HG03045 (cell line): ENCODE measurements around the gene RNF14.
A peak's percentile ranks its signal among the peaks of the same experiment; 100 is the strongest.
"Not testable (repeated sequence)": the region's sequence is repeated elsewhere in the genome, so short reads cannot be mapped to it uniquely, and the experiment has no call there.

Source experiments
- ATAC-seq: cut with Tn5 transposase; IDR thresholded peaks from one replicate; pipeline ENCODE4 v1.9.1; 2021; ENCODE audit warnings: mild to moderate bottlenecking, moderate library complexity; ENCODE audit not compliant: unreplicated experiment

Gene RNF14

GRCh38 chr5:142012792-142013388 is 44.0 kb downstream of the RNF14 start, which contains the start of gene GNPDA1:
Gene GNPDA1, minus strand, starts transcription at chr5:142013027. Its CDS starts 992 bp downstream, at chr5:142012035.
- ATAC-seq: peak; percentile 78

GRCh38 chr5:142013734-142014521 is 45.0 kb downstream of the RNF14 start:
- ATAC-seq: no peak

GRCh38 chr5:142014911-142015584 is 46.1 kb downstream of the RNF14 start:
- ATAC-seq: no peak

- no peak for ATAC-seq
These were observed 47.1 kb downstream of the RNF14 start for GRCh38 chr5:142015781-142016533.

- ATAC-seq: no peak
These were observed 47.7 kb downstream of the RNF14 start for GRCh38 chr5:142016556-142016955.

- ATAC-seq: no peak
These were observed 49.0 kb downstream of the RNF14 start for GRCh38 chr5:142017832-142018427.

GRCh38 chr5:142020122-142020659 is 51.3 kb downstream of the RNF14 start:
- ATAC-seq: no peak

DNA sequence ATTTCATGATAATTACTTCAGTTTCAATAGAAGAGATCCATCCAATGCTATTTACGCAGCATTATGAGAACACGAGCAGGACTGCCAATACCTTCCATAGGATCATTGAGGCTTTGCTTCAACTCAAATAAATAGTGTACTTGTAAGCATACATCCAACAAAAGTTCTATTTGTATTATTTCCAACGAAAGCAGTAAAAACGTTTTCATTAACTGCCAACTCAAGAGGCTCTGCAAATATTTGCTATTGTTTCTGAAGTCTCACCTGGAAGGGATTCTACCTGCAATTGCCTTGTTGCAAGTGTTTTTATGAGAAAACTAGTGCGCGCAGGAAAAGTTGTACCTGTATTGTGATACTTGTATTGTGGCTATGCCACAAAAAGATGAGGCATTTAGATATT is 54.9 kb downstream of the RNF14 start:
- no peak for ATAC-seq

DNA sequence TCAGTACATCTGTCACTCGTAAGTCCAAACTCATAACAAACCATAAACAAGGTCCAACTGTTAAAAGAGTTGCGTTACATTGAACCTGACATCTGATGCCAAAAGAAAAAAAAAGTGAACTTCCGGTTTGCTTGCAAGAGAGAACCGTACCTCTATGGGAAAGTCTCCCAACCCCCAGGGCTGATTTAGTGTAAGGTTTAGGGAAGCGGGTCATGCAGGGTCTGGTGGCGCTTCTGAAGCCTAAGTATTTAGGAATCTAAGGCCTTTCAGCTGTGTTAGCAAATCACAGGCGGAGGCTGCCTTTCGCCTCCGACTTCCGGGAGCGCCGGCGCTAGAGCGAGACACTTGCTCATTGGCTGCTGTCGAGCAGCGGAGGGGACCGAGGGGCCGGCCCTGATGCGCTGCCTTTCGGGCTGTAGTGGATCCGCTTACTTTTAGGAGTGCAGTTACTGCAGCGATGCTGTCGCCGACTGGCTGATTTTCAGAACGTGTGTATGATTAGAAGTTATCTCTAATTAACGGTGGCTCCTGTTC is 55.9 kb downstream of the RNF14 start:
- peak; percentile 100 for ATAC-seq

DNA sequence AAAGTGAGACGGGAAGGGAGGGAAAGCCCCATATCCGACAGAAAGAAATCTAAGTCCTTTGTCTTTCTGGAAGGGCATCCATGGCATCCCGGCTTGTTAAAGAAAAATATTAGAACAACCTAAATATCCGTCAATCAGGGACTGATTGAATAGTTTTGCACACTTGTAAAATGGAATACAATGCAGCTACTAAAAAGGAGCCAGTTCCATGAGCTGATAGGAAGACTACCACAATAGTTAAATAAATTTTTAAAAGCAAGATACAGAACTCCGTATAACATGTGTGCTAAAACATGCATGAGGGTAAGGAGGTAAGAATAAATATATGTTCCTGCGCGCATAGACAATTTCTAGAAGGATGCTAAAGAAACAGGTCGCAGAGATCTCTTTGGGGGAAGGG is 56.7 kb downstream of the RNF14 start:
- ATAC-seq: no peak

DNA sequence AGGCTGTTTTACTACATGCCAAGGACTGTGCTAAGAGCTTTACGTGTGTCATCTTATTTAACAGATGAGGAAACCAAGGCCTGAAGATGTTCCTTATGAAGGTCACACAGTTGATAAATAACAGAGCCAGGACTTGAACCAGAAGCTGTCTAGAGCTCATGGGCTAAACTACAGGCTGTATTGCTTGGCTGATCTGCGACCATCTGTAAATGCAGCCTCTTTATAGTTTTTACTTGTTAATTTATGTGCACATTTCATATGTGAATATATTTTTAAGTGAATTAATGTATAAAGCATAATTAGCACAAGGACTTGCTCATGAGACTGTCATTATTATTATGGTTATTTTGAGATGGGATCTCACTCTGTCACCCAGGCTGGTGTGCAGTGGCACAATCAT is 63.2 kb downstream of the RNF14 start:
- ATAC-seq: no peak

GRCh38 chr5:142032747-142033631 is 64.1 kb downstream of the RNF14 start:
- no peak for ATAC-seq

DNA sequence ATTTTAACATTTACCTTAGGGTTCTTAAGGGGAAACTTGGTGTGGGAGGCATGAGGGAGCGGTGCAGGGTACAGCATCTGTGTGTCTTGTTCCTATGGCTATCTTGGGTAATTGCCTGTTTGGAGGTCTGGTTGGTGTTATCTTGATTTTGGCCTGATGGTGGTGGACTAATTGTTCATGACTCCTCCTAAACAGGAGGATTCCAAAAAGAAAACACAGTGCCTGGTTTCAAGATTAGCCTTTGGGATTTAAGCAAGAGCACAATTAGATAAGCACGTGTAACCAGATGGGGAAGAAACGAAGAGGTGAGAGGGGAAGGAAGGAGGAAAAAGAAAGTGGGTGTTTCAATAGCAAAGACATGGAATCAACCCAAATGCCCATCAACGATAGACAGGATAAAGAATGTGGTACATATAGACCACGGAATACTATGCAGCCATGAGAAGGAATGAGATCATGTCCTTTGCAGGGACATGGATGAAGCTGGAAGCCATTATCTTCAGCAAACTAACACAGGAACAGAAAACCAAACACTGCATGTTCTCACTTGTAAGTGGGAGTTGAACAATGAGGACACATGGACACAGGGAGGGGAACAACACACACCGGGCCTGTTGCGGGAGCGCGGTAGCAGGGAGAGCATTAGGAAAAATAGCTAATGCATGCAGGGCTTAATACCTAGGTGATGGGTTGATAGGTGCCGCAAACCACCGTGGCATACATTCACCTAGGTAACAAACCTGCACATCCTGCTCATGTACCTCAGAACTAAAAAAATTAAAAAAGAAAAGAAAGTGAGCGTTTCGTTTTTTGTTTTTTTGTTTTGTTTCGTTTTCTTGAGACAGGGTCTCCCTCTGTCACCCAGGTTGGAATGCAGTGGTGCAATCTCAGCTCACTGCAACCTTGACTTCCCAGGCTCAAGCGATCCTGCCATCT is 65.0 kb downstream of the RNF14 start:
- ATAC-seq: not testable (repeated sequence)

GRCh38 chr5:142034994-142035393 is 66.1 kb downstream of the RNF14 start:
- ATAC-seq: no peak

- no peak for ATAC-seq
These were observed 68.0 kb downstream of the RNF14 start for GRCh38 chr5:142036918-142037317.

DNA sequence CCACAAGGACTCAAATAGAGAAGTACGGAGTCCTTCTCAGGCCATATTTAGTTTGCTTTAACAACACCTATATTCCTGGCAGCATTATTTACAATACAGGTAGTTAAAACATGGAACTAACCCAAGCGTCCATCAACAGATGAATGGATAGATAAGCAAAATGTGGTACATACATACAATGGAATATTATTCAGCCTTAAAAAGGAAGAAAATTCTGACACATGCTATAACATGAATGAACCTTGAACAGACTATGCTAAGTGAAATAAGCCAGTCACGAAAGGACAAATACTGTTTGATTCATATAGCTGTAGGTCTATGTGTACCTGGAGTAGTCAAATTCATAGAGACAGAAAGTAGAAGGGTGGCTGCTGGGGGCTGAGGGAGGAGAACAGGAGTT is 68.7 kb downstream of the RNF14 start:
- ATAC-seq: not testable (repeated sequence)

DNA sequence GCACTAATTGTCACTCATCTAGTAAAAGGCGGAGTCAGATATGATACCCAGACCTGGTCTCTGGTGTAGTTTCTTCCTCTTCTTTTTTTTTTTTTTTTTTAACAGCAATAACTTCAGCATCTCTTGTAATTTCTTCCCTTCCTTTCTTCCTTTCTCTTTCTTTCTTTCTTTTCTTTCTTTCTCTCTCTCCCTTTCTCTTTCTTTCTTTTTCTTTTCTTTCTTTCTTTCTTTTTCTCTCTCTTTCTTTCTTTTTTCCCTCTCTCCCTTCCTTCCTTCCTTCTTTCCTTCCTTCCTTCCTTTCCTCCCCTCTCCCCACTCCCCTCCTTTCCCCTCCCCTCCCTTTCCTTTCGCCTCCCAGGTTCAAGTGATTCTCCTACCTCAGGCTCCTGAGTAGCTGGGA is 69.8 kb downstream of the RNF14 start:
- no peak for ATAC-seq
